Nucleus accumbens (tissue), 56 donors: ENCODE results near the gene ARID4B.
"Not testable (repeated sequence)": the region's sequence is repeated elsewhere in the genome, so short reads cannot be mapped to it uniquely, and the experiment has no call there.

Experiments used
- DNase-seq, 56 donors: peaks; one replicate each; lab custom pipeline; 2025; lab: John Stamatoyannopoulos, UW

Gene ARID4B

DNA sequence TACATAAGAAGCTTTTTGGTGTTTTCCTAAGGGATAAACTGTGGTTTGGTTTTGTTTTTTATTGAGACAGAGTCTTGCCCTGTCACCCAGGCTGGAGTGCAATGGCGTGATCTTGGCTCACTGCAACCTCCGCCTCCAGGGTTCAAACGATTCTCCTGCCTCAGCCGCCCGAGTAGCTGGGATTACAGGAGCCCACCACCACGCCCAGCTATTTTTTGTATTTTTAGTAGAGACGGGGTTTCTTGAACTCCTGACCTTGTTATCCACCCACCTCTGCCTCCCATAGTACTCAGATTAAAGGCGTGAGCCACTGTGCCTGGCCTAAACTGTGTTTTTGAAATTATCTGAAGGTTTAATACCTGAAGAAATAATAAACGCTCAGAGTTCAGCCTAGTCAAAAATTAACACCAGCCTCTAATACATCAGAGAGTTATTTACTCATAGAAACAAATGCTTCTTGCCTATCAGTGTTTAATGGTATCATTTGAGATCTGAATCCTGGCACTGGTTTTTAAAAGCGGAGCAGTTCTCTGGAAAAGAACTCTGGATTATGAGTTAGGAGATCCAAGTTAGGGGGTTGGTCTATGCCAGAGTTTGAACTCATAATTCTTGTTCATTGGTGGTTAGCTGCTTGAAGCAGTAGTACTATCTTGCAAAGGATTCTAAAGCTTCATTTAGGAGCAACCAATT, 28.7 kb downstream of the ARID4B start:
- no peak for DNase-seq

DNA sequence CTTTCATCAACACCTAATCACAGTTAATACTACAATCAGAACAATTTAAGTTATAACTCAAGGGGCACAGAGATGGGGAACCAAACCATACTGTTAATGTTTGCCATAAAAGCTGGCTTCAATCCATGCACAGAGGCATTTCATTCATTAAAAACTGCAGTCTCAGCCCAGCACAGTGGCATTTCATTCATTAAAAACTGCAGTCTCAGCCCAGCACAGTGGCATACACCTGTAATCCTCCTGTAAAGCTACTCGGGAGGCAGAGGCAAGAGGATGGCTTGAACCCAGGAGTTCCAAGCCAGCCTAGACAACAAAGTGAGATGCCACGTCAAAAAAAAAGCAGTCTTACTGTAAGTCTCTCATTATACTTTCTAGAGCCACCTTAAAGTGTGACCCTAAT, 29.2 kb downstream of the ARID4B start:
- no peak for DNase-seq

DNA sequence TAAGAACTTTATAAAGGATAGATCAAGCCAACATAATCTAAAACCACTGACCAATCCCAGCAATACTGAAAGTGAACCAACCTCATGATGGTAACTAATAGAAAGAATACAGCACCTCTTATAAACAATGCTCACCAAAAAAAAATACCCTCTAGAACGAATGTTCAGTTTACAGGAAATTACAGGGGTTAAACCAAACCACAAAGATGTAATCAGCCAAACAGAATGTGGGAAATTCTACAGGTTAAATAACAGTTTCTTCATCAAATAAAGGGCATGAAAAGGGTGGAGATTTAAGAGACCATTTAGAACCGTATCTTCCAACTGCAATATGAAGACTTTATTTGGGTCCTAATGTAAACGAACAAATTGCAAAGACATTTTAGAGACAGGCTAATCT, 30.4 kb downstream of the ARID4B start:
- no peak for DNase-seq

DNA sequence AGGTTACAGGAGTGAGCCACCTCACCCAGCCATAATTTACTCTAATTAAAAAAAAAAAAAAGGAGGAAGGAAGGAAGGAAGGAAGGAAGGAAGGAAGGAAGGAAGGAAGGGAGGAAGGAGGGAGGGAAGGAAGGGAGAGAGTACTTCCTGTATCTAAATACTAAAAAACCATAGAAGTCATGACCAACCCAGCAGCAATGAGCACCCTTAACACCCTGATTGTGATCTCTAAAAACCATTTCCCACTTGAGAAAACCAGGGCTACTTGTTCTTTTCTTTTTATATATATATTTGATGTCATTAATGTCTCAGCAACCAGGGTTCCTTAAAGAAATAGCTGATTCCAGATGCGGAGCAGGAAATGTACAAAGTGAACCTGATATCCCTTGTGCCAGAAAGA, 31.2 kb downstream of the ARID4B start:
- no peak for DNase-seq

DNA sequence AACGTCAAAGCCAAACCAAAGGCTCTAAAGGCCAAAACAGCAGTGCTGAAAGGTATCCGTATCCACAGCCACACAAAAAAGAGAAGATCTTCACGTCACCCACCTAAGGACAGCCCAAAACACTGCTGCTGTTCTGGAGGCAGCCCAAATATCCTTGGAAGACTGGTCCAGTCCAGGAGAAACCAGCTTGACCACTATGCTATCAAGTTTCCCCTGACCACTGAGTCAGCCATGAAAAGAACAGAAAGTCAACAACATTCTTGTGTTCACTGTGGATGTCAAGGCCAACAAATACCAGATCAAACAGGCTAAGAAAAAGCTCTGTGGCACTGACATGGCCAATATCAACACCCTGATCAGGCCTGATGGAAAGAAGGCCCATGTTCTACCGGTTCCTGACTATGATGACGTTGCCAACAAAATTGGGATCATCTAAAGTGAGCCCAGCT, 32.1 kb downstream of the ARID4B start:
- DNase-seq: no peak

DNA sequence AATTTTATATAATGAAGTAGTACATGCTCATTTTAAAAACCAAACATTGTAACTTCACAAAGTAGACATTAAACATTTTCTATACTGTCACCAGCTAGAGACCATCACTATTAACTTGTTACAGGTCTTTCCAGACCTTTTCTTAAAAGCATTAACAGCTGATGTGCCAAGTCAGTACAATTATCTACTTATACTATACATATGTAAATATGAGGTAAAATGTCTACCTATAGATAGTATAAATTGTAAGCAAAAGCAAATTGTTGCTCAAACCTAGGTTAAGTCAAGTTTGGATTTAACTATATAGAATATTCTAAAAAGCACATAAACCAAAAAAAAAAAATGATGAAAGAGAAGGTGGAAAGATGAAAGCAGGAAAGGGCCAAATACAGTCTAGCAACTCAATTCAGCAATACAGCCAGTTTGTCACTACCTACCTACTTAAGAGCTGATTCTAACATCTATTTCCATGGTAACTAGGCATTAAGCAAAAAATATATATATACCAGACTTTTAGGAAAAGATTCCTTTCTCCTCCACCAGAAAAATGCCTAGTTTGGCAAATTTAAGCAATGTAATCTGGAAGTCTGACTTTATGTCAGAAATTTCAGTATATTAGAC, 34.5 kb downstream of the ARID4B start:
- no peak for DNase-seq

DNA sequence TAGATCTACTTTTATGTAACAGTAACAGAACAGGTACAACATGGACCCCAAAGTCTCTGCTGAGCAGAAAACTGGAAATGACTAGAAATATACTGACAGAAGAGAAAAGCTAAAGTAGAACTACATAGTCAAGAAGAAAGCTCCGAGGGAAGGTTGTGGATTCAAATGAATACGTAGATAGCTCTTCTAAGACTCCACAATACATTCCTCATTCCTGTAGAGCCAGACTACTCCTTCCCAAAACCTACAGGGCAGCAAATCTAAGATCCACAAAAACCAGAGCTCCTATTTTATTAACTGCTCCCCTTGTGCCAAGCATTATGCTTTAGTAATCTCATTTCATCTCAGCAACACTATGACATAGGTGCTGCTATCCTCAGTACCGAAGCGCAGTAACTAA, 35.2 kb downstream of the ARID4B start:
- no peak for DNase-seq

DNA sequence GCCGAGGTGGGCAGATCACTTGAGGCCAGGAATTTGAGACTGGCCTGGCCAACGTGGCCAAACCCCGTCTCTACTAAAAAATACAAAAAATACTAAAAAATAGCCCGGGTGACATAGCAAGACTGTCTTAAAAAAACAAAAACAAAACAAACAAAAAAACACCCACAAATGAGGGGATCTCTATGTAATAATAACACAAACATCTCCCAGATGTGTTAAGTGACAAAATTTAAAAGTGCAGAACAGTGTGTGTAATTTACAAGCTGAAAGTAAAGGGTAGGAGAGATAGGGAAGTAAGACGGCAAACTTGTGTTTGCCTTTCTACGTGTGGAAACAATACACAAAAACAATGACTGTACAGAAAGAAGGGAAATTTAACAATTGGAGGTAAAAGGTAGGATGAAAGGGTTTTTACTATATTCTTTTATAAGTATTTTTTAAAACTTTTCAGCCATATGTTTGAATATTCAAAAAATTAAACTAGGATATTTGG, 36.3 kb downstream of the ARID4B start:
- no peak for DNase-seq

DNA sequence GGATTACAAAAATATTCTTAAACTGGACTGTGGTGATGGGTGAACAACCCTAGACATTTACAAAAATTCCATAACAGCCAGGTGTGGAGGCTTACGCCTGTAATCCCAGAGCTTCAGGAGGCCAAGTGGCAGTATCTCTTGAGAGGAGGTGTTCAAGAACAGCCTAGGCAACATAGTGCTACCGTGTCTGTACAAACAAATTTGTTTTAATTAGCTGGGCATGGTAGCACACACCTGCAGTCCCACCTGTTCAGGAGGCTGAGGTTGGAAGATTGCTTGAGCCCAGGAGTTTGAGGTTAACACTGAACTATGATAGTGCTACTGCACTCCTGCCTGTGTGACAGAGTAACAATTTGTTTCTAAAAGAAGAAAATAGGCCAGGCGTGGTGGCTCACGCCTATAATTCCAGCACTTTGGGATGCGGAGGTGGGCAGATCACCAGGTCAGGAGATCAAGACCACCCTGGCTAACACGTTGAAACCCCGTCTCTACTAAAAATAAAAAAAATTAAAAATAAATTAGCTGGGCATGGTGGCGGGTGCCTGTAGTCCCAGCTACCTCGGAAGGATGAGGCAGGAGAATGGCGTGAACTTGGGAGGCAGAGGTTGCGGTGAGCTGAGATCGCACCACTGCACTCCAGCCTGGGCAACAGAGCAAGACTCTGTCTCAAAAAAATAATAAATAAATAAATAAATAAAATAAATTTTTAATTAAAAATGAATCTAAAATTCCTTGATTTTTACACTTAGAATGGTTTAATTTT, 37.1 kb downstream of the ARID4B start:
- no peak for DNase-seq

DNA sequence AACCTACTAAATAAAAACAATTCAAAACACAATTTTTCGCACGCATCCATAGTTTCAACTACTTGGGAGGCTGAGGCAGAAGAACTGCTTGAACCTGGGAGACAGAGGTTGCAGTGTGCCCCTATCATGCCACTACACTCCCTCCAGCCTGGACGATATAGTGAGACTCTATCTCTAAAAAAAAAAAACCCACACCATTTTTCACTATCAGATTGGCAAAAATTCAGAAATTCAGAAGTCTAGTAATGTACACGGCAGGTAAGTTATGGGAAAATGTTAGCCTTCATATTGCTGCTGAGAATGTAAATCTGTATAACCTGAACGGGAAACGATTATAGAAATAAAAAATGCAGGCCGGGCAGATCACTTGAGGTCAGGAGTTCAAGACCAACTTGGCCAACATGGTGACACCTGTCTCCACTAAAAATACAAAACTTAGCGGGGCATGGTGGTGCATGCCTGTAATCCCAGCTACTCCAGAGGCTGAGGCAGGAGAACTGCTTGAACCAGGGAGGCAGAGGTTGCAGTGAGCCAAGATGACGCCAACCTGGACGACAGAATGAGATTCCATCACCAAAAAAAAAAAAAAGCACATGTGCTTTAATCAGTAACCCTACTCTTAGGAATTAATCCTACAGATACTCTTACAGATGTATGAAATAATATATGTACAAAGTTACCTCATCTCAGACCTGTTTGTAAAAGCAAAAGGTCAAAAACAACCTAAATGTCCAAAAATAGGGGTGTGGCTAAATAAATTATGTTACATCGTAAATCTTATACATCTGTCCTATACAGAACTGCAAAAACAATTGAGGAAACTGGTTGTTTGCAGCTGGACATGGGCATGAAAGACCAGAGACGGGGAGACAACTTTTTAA, 37.9 kb downstream of the ARID4B start:
- DNase-seq: no peak

DNA sequence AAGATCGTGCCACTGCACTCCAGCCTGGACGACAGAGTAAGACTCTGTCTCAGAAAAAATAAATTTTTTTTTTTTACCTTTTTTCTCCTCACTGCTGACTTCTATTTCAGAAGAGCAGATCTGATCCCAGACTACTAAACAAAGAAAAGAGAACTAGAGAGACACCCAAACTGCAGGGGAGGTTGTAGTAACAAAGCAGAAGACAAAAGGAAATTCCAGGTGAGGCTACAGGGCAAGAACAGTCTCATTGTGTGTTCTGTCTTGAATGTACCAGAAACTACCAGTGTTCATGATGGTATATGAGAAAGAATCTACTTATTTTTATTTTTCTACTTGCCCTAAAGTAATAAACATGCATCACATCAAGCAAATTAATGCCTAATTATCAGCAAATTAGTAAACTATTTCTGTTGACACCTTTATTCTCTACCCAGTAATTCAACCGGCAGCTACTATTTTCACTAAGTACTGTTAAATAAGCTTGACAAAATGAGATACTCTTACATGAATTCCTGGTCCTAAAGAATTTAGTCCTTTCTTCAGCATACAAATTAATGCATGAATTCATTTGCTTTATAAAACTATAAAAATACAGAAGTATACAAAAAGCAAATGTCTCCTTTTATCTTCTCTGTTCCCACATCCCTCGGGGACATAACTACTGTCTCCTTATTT, 40.6 kb downstream of the ARID4B start:
- no peak for DNase-seq

DNA sequence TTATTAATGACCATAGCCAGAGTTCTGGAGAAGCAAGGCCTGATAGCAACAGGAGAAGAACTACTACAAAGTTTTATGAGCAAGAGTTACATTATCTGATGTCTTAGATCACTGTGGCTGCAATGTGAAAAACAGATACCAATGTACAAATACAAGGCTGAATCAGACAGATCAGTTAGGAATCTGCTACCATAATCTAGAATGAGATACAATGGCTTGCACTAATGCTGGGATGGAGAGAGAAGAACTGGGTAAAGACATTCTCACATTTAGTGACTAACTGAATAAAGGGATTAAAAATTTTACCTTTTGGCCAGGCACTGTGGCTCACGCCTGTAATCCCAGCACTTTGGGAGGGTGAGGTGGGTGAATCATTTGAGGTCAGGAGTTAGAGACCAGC, 41.3 kb downstream of the ARID4B start:
- DNase-seq: no peak

DNA sequence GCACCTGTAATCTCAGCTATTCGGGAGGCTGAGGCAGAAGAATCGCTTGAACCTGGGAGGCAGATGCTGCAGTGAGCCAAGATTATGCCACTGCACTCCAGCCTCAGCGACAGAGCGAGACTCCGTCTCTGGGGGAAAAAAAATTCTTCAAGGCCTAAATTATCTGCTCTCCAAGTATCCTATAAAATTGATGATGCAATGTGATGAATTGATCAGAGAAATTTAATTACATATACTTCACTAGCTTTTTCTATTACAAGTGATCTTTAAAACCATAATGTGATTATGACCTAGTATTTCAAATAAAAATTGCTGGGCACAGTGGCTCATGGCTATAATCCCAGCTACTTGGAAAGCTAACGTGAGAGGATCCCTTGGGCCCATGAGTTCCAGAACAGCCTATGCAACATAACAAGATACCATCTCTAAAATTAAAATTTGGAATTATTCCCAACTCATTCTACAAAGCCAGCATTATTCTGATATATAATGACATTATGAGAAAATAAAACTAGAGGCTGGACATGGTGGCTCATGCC, 43.7 kb downstream of the ARID4B start:
- no peak for DNase-seq

DNA sequence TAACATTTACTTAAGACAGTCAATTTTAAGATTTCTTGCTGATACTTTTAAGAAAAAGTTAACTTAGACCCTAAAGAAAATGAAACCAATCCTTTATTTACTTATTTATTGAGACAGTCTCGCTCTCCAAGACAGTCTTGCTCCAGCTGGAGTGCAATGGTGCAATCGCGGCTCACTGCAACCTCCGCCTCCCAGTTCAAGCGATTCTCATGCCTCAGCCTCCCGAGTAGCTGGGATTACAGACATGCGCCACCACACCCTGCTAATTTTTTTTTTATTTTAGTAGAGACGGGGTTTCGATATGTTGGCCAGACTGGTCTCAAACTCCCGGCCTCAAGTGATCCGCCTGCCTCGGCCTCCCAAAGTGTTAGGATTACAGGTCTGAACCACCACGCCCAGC, 44.3 kb downstream of the ARID4B start:
- not testable (repeated sequence) for DNase-seq

DNA sequence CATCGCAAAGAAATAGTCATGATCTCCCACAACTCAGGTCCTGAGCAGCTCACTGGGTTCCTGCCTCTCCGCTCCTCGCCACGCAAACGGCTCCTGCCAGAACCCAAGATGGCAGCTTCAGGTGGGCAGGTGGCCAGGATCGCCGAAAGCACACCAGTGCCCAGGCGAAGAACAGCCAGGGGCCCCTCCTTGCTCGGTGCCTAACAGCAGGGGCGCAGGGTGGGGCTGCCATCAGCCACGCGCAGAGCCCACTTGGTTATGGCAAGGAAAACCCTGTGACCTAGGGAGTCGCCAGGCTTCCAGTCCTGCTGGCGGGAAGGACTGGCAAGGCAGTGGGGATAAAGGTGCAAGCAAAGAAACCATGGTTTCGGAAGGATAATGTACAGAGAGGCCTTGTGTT, 47.5 kb downstream of the ARID4B start:
- DNase-seq: no peak

DNA sequence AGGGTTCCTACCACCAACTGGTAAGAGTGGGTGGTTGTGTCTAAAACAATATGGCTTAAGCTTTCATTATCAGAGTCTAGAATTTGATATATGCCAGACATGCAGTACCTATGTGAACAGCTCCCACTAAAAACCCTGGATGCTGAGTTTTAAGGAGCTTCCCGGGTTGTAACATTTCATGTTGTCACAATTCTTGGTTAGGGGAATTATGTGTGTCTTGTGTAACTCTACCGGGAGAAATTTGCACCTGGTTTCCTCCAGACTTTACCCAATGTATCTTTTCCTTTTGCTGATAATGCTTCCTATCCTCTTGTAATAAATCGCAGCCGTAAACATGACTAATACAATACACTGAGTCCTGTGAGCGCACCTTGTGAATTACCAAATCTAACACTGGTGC, 48.3 kb downstream of the ARID4B start:
- DNase-seq: no peak

DNA sequence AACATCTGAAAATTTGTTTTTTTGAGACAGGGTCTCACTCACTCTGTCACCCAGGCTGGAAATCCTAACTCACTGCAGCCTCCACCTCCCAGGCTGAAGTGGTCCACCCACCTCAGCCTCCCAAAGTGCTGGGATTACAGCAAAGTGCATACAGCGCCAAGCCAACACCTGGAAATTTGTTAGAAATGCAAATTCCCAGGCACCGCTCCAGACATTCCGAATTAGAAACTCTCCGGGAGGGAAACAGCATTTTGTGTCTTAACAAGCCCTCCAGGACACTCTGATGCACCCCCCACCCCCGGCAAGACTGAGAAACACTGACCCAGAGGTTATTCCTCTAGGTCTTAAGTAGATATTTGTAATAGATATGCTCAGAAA, 49.1 kb downstream of the ARID4B start:
- no peak for DNase-seq

DNA sequence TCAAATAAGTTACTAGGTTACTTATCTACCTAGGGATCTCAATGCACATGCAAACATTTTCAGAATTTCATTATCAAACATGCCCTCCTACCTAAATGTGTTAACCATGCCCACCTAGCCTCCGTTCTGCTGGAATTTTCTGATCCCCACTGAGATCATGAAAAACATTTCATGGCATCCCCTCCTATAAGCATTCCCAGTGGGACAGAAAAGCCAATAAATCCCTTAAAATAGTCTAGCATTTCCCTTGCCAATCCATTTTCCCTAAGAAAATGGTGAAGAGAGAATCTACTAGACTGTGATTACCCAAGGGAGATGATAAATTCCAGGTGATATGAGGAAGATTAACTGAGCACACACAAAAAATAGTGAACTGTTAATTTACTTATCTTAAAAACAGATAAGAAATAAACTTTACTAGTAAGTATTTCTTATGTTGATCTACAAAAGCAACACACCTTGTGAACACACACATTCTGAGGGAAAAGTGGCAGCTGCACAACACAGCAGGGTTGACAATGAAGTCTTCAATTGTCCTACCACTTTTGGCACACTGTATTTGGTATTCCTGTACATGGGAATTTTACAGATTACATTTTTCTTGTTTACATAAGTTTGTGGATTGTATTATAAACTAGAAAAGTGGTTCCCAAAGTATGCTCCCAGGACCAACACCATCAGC, 49.6 kb downstream of the ARID4B start:
- DNase-seq: no peak

DNA sequence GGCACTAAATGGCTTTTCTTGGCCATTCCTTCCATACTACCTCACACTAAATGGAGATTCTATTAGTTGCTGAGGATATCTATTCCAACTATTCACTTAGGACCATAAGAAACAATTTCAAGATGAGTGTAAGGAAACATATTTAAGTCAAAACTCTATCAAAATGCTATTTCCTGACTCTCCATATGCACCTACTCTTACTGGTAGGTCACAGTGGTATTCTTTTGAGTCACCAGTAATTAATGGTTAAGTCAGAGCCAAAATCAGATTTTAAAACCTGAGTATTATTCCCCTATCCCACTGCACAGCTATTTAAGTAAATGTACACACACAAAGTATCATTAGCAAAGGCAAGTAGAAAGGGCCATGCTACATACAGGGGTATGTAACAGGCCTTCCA, 50.3 kb downstream of the ARID4B start:
- DNase-seq: no peak
